Neural cell (in vitro differentiated cells): ENCODE results near the gene NRP2.

Experiments used
- EZH2 ChIP-seq: fragments of 200-600, 300-800 bp; shearing (Covaris generic), sonication (generic); IDR thresholded peaks from 2 replicates; pipeline ENCODE4 v1.6.1; 2014; ENCODE audit warnings: antibody characterized with exemption, low read length, borderline replicate concordance, mild to moderate bottlenecking; ENCODE audit not compliant: insufficient read depth, poor library complexity, severe bottlenecking
- TF ChIP-seq, protein P1 (sequence below): fragments of 450-650 bp; IDR thresholded peaks from 2 replicates; pipeline ENCODE4 v1.5.1; 2014; ENCODE audit warnings: antibody characterized with exemption, mild to moderate bottlenecking, moderate library complexity; ENCODE audit not compliant: poor library complexity, severe bottlenecking

DNA sequence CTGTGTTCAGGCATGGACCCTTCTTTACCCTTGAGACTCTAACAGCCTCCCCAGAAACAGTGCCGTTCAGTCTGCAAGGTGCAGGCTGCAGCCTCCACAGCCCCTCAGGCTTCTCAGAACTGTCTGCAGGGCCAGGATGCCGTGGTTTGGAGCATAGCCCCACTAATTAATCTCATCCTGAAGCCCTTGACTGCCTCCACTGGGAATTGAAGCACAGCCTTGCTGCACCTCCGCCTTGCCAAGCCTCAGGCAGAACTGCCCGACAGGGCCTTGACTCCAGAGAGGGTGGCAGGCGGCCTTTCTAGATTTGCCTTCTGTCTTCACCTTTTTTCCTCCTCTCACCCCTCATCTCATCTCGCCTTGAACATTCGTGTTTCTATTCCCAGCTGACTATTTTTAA is 119.8 kb downstream of the NRP2 start:
- TF ChIP-seq, protein P1, sequence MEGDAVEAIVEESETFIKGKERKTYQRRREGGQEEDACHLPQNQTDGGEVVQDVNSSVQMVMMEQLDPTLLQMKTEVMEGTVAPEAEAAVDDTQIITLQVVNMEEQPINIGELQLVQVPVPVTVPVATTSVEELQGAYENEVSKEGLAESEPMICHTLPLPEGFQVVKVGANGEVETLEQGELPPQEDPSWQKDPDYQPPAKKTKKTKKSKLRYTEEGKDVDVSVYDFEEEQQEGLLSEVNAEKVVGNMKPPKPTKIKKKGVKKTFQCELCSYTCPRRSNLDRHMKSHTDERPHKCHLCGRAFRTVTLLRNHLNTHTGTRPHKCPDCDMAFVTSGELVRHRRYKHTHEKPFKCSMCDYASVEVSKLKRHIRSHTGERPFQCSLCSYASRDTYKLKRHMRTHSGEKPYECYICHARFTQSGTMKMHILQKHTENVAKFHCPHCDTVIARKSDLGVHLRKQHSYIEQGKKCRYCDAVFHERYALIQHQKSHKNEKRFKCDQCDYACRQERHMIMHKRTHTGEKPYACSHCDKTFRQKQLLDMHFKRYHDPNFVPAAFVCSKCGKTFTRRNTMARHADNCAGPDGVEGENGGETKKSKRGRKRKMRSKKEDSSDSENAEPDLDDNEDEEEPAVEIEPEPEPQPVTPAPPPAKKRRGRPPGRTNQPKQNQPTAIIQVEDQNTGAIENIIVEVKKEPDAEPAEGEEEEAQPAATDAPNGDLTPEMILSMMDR: no peak
- no peak for TF ChIP-seq EZH2
